ENCODE data around the gene GLIPR1L1. TPM values are rescaled to one million over a fixed set of nuclear protein-coding genes. Genes with fewer than 3 reads are reported as not detected.

Gene GLIPR1L1
- total RNA-seq, 4 donors from 2014 or later: not detected

DNA sequence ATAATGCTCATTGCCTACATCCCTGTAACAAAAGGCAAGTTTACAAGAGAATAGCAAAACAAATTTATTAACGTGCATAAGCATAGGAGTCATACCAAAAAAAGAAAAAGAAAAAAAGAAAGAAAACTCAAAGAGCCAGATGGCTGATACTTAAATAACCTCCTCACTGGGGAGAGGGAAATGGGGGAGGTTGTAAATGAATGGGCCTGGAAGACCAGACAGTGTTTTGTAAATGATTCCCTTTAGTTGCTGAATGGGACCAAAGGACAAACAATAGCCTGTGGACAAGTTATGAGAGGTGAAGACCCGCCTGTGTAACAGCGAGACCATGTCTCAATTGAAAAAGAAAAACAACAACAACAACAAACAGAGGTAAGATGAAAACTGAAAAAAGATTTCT lies 39.7 kb upstream of the GLIPR1L1 start:
- no peak for DNase-seq
- Histone ChIP-seq H3K27me3 (no peaks in the 10 kb centered on the region), H3K36me3 (no peaks in the 10 kb centered on the region), H3K4me1 (no peaks in the 10 kb centered on the region), H3K27ac (no peak overlapping the region), H3K9me3 (no peaks in the 10 kb centered on the region), H3K4me3 (no peak overlapping the region)
- no peak for TF ChIP-seq POLR2A (IDR thresholded peaks at IDR 0.05)
- TF ChIP-seq, protein P1, sequence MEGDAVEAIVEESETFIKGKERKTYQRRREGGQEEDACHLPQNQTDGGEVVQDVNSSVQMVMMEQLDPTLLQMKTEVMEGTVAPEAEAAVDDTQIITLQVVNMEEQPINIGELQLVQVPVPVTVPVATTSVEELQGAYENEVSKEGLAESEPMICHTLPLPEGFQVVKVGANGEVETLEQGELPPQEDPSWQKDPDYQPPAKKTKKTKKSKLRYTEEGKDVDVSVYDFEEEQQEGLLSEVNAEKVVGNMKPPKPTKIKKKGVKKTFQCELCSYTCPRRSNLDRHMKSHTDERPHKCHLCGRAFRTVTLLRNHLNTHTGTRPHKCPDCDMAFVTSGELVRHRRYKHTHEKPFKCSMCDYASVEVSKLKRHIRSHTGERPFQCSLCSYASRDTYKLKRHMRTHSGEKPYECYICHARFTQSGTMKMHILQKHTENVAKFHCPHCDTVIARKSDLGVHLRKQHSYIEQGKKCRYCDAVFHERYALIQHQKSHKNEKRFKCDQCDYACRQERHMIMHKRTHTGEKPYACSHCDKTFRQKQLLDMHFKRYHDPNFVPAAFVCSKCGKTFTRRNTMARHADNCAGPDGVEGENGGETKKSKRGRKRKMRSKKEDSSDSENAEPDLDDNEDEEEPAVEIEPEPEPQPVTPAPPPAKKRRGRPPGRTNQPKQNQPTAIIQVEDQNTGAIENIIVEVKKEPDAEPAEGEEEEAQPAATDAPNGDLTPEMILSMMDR (IDR thresholded peaks at IDR 0.05): no peak

- no peak for DNase-seq
- TF ChIP-seq, protein P1 (IDR thresholded peaks at IDR 0.05): no peak
- TF ChIP-seq POLR2A (IDR thresholded peaks at IDR 0.05): no peak
- H3K27me3 ChIP-seq: no peaks in the 10 kb centered on the region
- no peaks in the 10 kb centered on the region for H3K36me3 ChIP-seq
- no peak overlapping the region for H3K27ac ChIP-seq
- no peaks in the 10 kb centered on the region for H3K4me1 ChIP-seq
- H3K4me3 ChIP-seq: no peak overlapping the region
- no peaks in the 10 kb centered on the region for H3K9me3 ChIP-seq
Measured at GRCh38 chr12:75302225-75302624, 32.2 kb upstream of the GLIPR1L1 start.

DNA sequence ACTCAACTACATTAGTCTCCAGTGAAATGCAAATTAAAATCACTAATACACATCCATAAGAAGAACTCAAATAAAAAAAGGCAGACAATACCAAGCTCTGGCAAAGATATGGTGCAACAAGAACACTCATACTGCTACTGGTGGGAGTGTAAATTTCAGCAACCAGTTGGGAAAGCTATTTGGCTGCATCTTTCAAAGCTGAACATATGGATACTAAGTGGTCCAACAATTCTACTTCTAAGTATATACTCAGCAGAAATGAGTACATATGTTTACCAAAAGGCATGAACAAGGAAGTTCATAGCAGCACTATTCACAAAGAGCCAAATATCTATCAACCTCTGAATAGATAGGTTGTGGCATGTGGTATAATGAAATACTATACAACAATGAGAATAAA lies 31.7 kb upstream of the GLIPR1L1 start:
- no peaks in the 10 kb centered on the region for H3K36me3 ChIP-seq
- no peak for DNase-seq
- no peak overlapping the region for H3K27ac ChIP-seq
- TF ChIP-seq POLR2A (IDR thresholded peaks at IDR 0.05): no peak
- TF ChIP-seq, protein P1 (IDR thresholded peaks at IDR 0.05): no peak
- H3K9me3 ChIP-seq: no peaks in the 10 kb centered on the region
- no peaks in the 10 kb centered on the region for H3K27me3 ChIP-seq
- H3K4me1 ChIP-seq: no peaks in the 10 kb centered on the region
- no peak overlapping the region for H3K4me3 ChIP-seq

GRCh38 chr12:75305412-75306332 lies 28.8 kb upstream of the GLIPR1L1 start:
- Histone ChIP-seq H3K4me3 (no peak overlapping the region), H3K36me3 (no peaks in the 10 kb centered on the region), H3K4me1 (no peaks in the 10 kb centered on the region), H3K9me3 (no peaks in the 10 kb centered on the region), H3K27ac (no peak overlapping the region), H3K27me3 (no peaks in the 10 kb centered on the region)
- TF ChIP-seq POLR2A (IDR thresholded peaks at IDR 0.05): no peak
- TF ChIP-seq, protein P1 (IDR thresholded peaks at IDR 0.05): no peak
- no peak for DNase-seq

DNA sequence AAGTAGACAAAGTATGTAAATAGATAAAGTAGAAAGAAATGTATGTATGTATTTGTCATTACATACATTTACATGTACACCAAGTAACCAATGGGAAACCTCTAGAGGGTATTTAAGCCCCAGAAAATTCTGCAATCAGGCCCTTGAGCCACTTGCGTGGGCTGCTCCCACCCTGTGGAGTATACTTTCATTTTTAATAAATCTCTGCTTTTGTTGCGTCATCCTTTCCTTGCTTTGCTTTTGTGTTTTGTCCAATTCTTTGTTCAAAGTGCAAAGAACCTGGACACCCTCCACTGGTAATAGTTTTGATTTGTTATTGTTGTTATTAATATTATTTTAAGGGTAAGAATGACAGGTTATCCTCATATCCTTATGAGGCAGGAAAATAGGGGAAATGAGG lies 26.2 kb upstream of the GLIPR1L1 start:
- Histone ChIP-seq H3K9me3 (no peaks in the 10 kb centered on the region), H3K4me3 (no peak overlapping the region), H3K27ac (no peak overlapping the region), H3K36me3 (no peaks in the 10 kb centered on the region), H3K27me3 (no peaks in the 10 kb centered on the region), H3K4me1 (no peaks in the 10 kb centered on the region)
- no peak for DNase-seq
- no peak for TF ChIP-seq POLR2A (IDR thresholded peaks at IDR 0.05)
- TF ChIP-seq, protein P1 (IDR thresholded peaks at IDR 0.05): no peak
